Keratinocyte (primary cell): Measurements from ENCODE around the gene SLC5A1. TPM values are rescaled to one million over a fixed set of nuclear protein-coding genes. Genes with fewer than 3 reads are reported as not detected.
A peak's percentile ranks its signal among the peaks of the same experiment; 100 is the strongest.

Experiments used
- DNase-seq: peaks from one replicate; pipeline ENCODE4 v3.0.0-alpha.2; 2011; ENCODE audit warnings: low read depth, missing footprints, low spot score
- FAIRE-seq: peaks from 2 replicates; lab custom pipeline; 2011; peaks lifted over from hg19 to GRCh38; lab: Jason Lieb, UNC
- H2AFZ ChIP-seq: 2 replicates; pipeline ENCODE4 v1.6.0; 2012; ENCODE audit warnings: low read length, control low read depth, inconsistent platforms; ENCODE audit not compliant: control insufficient read depth
- H3K27ac ChIP-seq: 2 replicates; pipeline ENCODE4 v1.5.1; 2011; ENCODE audit warnings: low read length; ENCODE audit not compliant: control insufficient read depth, insufficient read depth
- H3K27me3 ChIP-seq: 3 replicates; pipeline ENCODE4 v1.6.0; 2011; ENCODE audit warnings: low read length; ENCODE audit not compliant: control insufficient read depth, insufficient read depth; ENCODE audit errors: extremely low read depth
- H3K36me3 ChIP-seq, 2 experiments: 2 replicates in 1 of 2; 3 replicates in 1 of 2; pipeline ENCODE4 v1.5.1; 2011; ENCODE audit warnings: low read length in 2 of 2, mild to moderate bottlenecking in 1 of 2; ENCODE audit not compliant: control insufficient read depth in 2 of 2, insufficient read depth in 2 of 2; ENCODE audit errors: extremely low read depth in 1 of 2
- H3K4me1 ChIP-seq: 3 replicates; pipeline ENCODE4 v1.5.1; 2011; ENCODE audit warnings: low read length; ENCODE audit not compliant: control insufficient read depth, insufficient read depth; ENCODE audit errors: extremely low read depth
- H3K4me2 ChIP-seq: 3 replicates; pipeline ENCODE4 v1.6.0; 2011; ENCODE audit warnings: low read depth, low read length; ENCODE audit not compliant: control insufficient read depth, insufficient read depth; ENCODE audit errors: extremely low read depth
- H3K4me3 ChIP-seq, 3 experiments: fragments of 200-600 bp in 1 of 3; sonication (generic) in 1 of 3; 2 replicates in 2 of 3; 3 replicates in 1 of 3; pipeline ENCODE4 v1.5.1; 2011 to 2016; ENCODE audit warnings: low read length in 3 of 3, mild to moderate bottlenecking in 3 of 3, control low read depth in 2 of 3, inconsistent platforms in 1 of 3, low read depth in 1 of 3, mixed read lengths in 1 of 3, mixed run types in 1 of 3, moderate library complexity in 1 of 3; ENCODE audit not compliant: control insufficient read depth in 2 of 3, insufficient read depth in 2 of 3; ENCODE audit errors: extremely low read depth in 1 of 3
- H3K79me2 ChIP-seq: 2 replicates; pipeline ENCODE4 v1.6.0; 2012; ENCODE audit warnings: low read length; ENCODE audit not compliant: control insufficient read depth, insufficient read depth
- H3K9ac ChIP-seq: 3 replicates; pipeline ENCODE4 v1.6.0; 2011; ENCODE audit warnings: low read length; ENCODE audit not compliant: control insufficient read depth, insufficient read depth; ENCODE audit errors: extremely low read depth
- H3K9me1 ChIP-seq: 3 replicates; pipeline ENCODE4 v1.6.0; 2011; ENCODE audit warnings: low read length; ENCODE audit not compliant: control insufficient read depth, insufficient read depth; ENCODE audit errors: extremely low read depth
- H3K9me3 ChIP-seq: 2 replicates; pipeline ENCODE4 v1.5.1; 2012; ENCODE audit warnings: low read depth, low read length; ENCODE audit not compliant: control insufficient read depth
- H4K20me1 ChIP-seq: 3 replicates; pipeline ENCODE4 v1.6.0; 2011; ENCODE audit warnings: low read length; ENCODE audit not compliant: control insufficient read depth, insufficient read depth; ENCODE audit errors: extremely low read depth
- EZH2 ChIP-seq: IDR thresholded peaks from one replicate; pipeline ENCODE4 v1.6.1; 2012; ENCODE audit warnings: inconsistent platforms, mild to moderate bottlenecking, low read length, moderate library complexity
- dilution Hi-C: fragments of 300-500 bp; cut with MboI; formaldehyde crosslinking; loops from one replicate; pipeline ENCODE4 v1.7.0; 2020; ENCODE audit warnings: low sequenced_read_pairs; ENCODE audit not compliant: extremely low pct_ligation_motif_present
- polyA plus RNA-seq, 5 experiments: library from polyadenylated mRNA; depleted of rRNA in 3 of 5; stranded (reverse) in 3 of 5; stranded (forward) in 1 of 5; unstranded in 1 of 5; fragments of >200 nt; gene quantifications; 1 replicate in 1 of 5; 2 replicates in 3 of 5; 3 replicates in 1 of 5; pipeline versions ENCODE4 v1.2.1 to v1.2.3, GENCODE V29; 2011 to 2012; ENCODE audit warnings: missing spikeins in 2 of 5, low read depth in 1 of 5, low replicate concordance in 1 of 5
- TF ChIP-seq, protein P1 (sequence below), 3 experiments: IDR thresholded peaks in 1 of 3; conservative IDR thresholded peaks in 1 of 3; optimal IDR thresholded peaks in 1 of 3; 2 replicates in 2 of 3; 3 replicates in 1 of 3; pipeline versions ENCODE3 to v1.5.1; 2011; ENCODE audit warnings: low read length in 3 of 3, mild to moderate bottlenecking in 3 of 3, moderate library complexity in 2 of 3, control low read depth in 1 of 3, inconsistent platforms in 1 of 3; ENCODE audit not compliant: insufficient read depth in 2 of 3; ENCODE audit errors: extremely low read depth in 1 of 3

The SLC5A1 gene
- polyA plus RNA-seq, 1 donor (not counting 4 experiments of a cell fraction or from before 2014, with no cell fraction given), result 2.0 TPM

GRCh38 chr22:32073262-32073661 lies 30.2 kb downstream of the SLC5A1 start:
- dilution Hi-C loops, result no loop called here
- H3K79me2 ChIP-seq, result no peaks in the 10 kb centered on the region
- H3K4me3 ChIP-seq, result no peak overlapping the region
- no peaks in the 10 kb centered on the region for H4K20me1 ChIP-seq
- TF ChIP-seq, protein P1, sequence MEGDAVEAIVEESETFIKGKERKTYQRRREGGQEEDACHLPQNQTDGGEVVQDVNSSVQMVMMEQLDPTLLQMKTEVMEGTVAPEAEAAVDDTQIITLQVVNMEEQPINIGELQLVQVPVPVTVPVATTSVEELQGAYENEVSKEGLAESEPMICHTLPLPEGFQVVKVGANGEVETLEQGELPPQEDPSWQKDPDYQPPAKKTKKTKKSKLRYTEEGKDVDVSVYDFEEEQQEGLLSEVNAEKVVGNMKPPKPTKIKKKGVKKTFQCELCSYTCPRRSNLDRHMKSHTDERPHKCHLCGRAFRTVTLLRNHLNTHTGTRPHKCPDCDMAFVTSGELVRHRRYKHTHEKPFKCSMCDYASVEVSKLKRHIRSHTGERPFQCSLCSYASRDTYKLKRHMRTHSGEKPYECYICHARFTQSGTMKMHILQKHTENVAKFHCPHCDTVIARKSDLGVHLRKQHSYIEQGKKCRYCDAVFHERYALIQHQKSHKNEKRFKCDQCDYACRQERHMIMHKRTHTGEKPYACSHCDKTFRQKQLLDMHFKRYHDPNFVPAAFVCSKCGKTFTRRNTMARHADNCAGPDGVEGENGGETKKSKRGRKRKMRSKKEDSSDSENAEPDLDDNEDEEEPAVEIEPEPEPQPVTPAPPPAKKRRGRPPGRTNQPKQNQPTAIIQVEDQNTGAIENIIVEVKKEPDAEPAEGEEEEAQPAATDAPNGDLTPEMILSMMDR (optimal IDR thresholded peaks at IDR 0.05 in 1 of 3, IDR thresholded peaks at IDR 0.05 in 1 of 3, conservative IDR thresholded peaks at IDR 0.05 in 1 of 3; ENCODE audit: extremely low read depth in 1 of 3, insufficient read depth in 2 of 3, low read length in 3 of 3), result peak in 1 of 3 experiments; percentile 42
- TF ChIP-seq EZH2, result no peak
- no peak for FAIRE-seq
- H3K4me2 ChIP-seq, result no peak overlapping the region
- H3K9ac ChIP-seq, result no peak overlapping the region
- no peaks in the 10 kb centered on the region for H3K36me3 ChIP-seq
- no peaks in the 10 kb centered on the region for H3K4me1 ChIP-seq
- no peak overlapping the region for H3K27ac ChIP-seq
- no peak for DNase-seq
- H2AFZ ChIP-seq, result no peak overlapping the region
- H3K9me1 ChIP-seq, result no peaks in the 10 kb centered on the region
- no peaks in the 10 kb centered on the region for H3K9me3 ChIP-seq
- peaks cover 10% of the 10 kb centered on the region for H3K27me3 ChIP-seq

GRCh38 chr22:32073823-32074380 lies 30.8 kb downstream of the SLC5A1 start:
- H4K20me1 ChIP-seq, result no peaks in the 10 kb centered on the region
- no peaks in the 10 kb centered on the region for H3K9me1 ChIP-seq
- H2AFZ ChIP-seq, result no peak overlapping the region
- no peak for DNase-seq
- H3K4me3 ChIP-seq, result no peak overlapping the region
- no peaks in the 10 kb centered on the region for H3K79me2 ChIP-seq
- H3K27ac ChIP-seq, result no peak overlapping the region
- dilution Hi-C loops, result no loop called here
- no peak for TF ChIP-seq EZH2
- H3K4me1 ChIP-seq, result peaks cover 3% of the 10 kb centered on the region
- no peaks in the 10 kb centered on the region for H3K36me3 ChIP-seq
- no peak for FAIRE-seq
- H3K4me2 ChIP-seq, result no peak overlapping the region
- H3K9ac ChIP-seq, result no peak overlapping the region
- H3K27me3 ChIP-seq, result peaks cover 10% of the 10 kb centered on the region
- no peaks in the 10 kb centered on the region for H3K9me3 ChIP-seq
